Mucosa of rectum (tissue), 2 donors: Measurements from ENCODE around the gene ANKRD29.

Source experiments
- H3K27ac ChIP-seq, 2 donors: one replicate each; pipeline ENCODE4 v1.7.0; 2013; ENCODE audit warnings: inconsistent platforms in 2 of 2, low read depth in 2 of 2, low read length in 2 of 2
- H3K27me3 ChIP-seq, 2 donors: one replicate each; pipeline ENCODE4 v1.7.0; 2013; ENCODE audit warnings: low read length in 2 of 2; ENCODE audit not compliant: control insufficient read depth in 2 of 2, insufficient read depth in 2 of 2
- H3K36me3 ChIP-seq, 2 donors: one replicate each; pipeline ENCODE4 v1.7.0; 2013; ENCODE audit warnings: low read length in 2 of 2; ENCODE audit not compliant: control insufficient read depth in 2 of 2, insufficient read depth in 2 of 2
- H3K4me1 ChIP-seq, 2 donors: one replicate each; pipeline ENCODE4 v1.7.0; 2013; ENCODE audit warnings: low read length in 2 of 2, mild to moderate bottlenecking in 1 of 2; ENCODE audit not compliant: control insufficient read depth in 2 of 2, insufficient read depth in 2 of 2
- H3K4me3 ChIP-seq, 2 donors: one replicate each; pipeline ENCODE4 v1.7.0; 2013; ENCODE audit warnings: low read length in 2 of 2
- H3K9ac ChIP-seq, 2 donors: one replicate each; pipeline ENCODE4 v1.7.0; 2013; ENCODE audit warnings: low read length in 2 of 2, low read depth in 1 of 2, mild to moderate bottlenecking in 1 of 2
- H3K9me3 ChIP-seq, 2 donors: one replicate each; pipeline ENCODE4 v1.7.0; 2013; ENCODE audit warnings: low read length in 2 of 2; ENCODE audit not compliant: control insufficient read depth in 2 of 2
- donor health status: healthy.
- donor health status: Normal muscosa, but diverticular disease.

ANKRD29 gene

GRCh38 chr18:23702606-23703005, 39.9 kb upstream of the ANKRD29 start:
- Histone ChIP-seq H3K9me3 (no peaks in the 10 kb centered on the region), H3K27me3 (peaks cover 0 to 2% of the 10 kb centered on the region in 2 donors), H3K9ac (no peak overlapping the region), H3K36me3 (no peaks in the 10 kb centered on the region), H3K4me1 (peaks cover 0 to 2% of the 10 kb centered on the region in 2 donors), H3K27ac (no peak overlapping the region), H3K4me3 (no peak overlapping the region)

GRCh38 chr18:23701544-23702064, 38.9 kb upstream of the ANKRD29 start:
- Histone ChIP-seq H3K9ac (no peak overlapping the region), H3K9me3 (no peaks in the 10 kb centered on the region), H3K27me3 (peaks cover 0 to 2% of the 10 kb centered on the region in 2 donors), H3K27ac (no peak overlapping the region), H3K36me3 (no peaks in the 10 kb centered on the region), H3K4me1 (peaks cover 0 to 2% of the 10 kb centered on the region in 2 donors), H3K4me3 (no peak overlapping the region)

- H3K9ac ChIP-seq: no peak overlapping the region
- H3K4me1 ChIP-seq: peaks cover 0 to 2% of the 10 kb centered on the region in 2 donors
- H3K9me3 ChIP-seq: no peaks in the 10 kb centered on the region
- H3K27ac ChIP-seq: no peak overlapping the region
- no peak overlapping the region for H3K4me3 ChIP-seq
- peaks cover 0 to 2% of the 10 kb centered on the region in 2 donors for H3K27me3 ChIP-seq
- no peaks in the 10 kb centered on the region for H3K36me3 ChIP-seq
Observed at GRCh38 chr18:23701017-23701416, 38.3 kb upstream of the ANKRD29 start.

GRCh38 chr18:23694637-23695430, 32.1 kb upstream of the ANKRD29 start:
- H3K9ac ChIP-seq: no peak overlapping the region
- H3K4me3 ChIP-seq: no peak overlapping the region
- peaks cover 8% of the 10 kb centered on the region in 2 donors for H3K27me3 ChIP-seq
- no peaks in the 10 kb centered on the region for H3K9me3 ChIP-seq
- peaks cover 0 to 2% of the 10 kb centered on the region in 2 donors for H3K4me1 ChIP-seq
- H3K27ac ChIP-seq: peak overlapping the region in 1 of 2 donors; percentile 4
- no peaks in the 10 kb centered on the region for H3K36me3 ChIP-seq

DNA sequence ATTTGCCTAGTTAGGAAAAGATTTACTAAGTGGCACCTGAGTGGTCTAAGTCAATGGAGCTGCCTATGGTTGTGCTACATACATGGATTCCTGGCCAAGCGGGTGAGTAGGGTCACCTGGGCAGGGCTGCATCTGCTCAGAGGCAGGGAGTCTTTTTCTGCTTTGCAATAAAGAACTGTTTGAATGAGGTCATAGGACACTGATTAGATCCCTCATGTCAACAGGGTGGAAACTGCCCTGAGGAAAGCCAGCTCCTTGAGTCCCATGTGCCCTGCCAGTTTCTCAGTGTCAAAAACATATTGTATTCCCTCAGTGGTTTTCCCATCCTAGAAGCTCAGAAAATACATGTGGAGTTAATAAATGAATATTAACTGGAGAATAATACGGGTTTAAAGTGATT, 31.1 kb upstream of the ANKRD29 start:
- no peaks in the 10 kb centered on the region for H3K36me3 ChIP-seq
- H3K9me3 ChIP-seq: no peaks in the 10 kb centered on the region
- peaks cover 1 to 7% of the 10 kb centered on the region in 2 donors for H3K4me1 ChIP-seq
- no peak overlapping the region for H3K27ac ChIP-seq
- no peak overlapping the region for H3K9ac ChIP-seq
- H3K4me3 ChIP-seq: no peak overlapping the region
- peaks cover 8 to 9% of the 10 kb centered on the region in 2 donors for H3K27me3 ChIP-seq

DNA sequence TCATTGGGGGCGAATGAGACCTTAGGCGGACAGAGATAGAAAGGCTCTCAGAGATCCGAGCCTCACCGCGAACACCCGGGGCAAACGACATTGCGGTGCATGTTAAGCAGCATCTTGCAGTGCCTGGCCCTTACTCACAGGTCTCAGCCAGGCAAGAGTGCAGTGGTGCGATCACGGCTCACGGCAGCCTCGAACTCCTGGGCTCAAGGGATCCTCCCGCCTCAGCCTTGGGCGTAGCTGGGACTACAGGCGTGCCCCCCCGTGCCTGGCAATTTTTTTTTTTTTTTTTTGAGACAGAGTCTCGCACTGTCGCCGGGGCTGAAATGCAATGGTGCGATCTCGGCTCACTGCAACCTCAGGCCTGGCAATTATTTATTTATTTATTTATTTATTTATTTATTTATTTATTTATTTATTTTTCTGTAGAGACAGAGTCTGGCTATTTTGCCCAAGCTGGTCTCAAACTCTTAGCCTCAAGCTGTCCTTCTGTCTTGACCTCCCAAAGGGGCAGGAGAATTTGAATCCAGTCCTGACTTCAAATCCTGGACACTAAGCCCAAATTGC, 27.9 kb upstream of the ANKRD29 start:
- Histone ChIP-seq H3K9me3 (no peaks in the 10 kb centered on the region), H3K4me1 (peaks cover 3 to 13% of the 10 kb centered on the region in 2 donors), H3K36me3 (no peaks in the 10 kb centered on the region), H3K4me3 (peak overlapping the region; percentile 62 to 70), H3K27me3 (peaks cover 12 to 14% of the 10 kb centered on the region in 2 donors), H3K27ac (no peak overlapping the region), H3K9ac (peak overlapping the region in 1 of 2 donors; percentile 61)

DNA sequence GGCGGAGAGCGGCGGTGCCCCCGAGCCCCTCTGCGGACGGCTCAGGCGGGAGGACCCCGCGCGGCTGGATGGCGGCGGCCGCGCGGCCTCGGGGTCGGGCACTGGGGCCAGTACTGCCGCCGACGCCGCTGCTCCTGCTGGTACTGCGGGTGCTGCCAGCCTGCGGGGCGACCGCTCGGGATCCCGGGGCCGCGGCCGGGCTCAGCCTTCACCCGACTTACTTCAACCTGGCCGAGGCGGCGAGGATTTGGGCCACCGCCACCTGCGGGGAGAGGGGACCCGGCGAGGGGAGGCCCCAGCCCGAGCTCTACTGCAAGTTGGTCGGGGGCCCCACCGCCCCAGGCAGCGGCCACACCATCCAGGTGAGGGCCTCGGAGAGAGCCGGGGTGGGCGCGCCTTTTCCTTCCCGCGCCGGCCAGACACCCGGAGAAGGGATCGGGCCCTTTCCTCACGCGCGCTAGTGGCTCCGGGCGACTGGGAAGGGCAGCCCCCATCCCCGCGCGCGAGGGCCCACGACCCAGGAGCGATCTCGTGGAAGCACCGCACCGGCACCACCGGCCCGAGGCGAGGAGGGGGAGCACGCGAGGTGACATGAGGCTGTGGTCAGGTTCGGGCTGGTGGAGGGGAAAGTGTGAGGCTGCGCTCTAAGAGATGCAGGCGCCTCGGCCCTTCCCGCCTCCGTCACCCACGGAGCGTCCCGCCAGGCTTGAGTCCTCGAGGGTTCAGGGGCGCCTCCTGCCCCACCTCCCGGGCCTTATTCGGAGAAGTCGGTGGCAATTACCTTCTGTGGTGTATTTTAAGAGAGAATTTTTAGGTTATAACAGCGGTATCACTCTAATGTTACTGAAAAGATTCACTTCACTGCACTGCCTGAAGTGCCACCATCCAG, 27.1 kb upstream of the ANKRD29 start:
- H3K4me1 ChIP-seq: peaks cover 3 to 13% of the 10 kb centered on the region in 2 donors
- peak overlapping the region; percentile 62 to 70 for H3K4me3 ChIP-seq
- H3K36me3 ChIP-seq: no peaks in the 10 kb centered on the region
- no peak overlapping the region for H3K27ac ChIP-seq
- H3K27me3 ChIP-seq: peaks cover 12 to 14% of the 10 kb centered on the region in 2 donors
- H3K9me3 ChIP-seq: no peaks in the 10 kb centered on the region
- peak overlapping the region in 1 of 2 donors; percentile 61 for H3K9ac ChIP-seq

GRCh38 chr18:23689031-23689615, 26.4 kb upstream of the ANKRD29 start, which contains the start of gene LAMA3:
Gene LAMA3, plus strand, starts transcription at chr18:23689453. Its CDS starts 231 bp downstream, at chr18:23689684.
- no peaks in the 10 kb centered on the region for H3K36me3 ChIP-seq
- no peaks in the 10 kb centered on the region for H3K9me3 ChIP-seq
- peaks cover 12 to 14% of the 10 kb centered on the region in 2 donors for H3K27me3 ChIP-seq
- no peak within 1 kb of the TSS for H3K27ac ChIP-seq
- H3K4me1 ChIP-seq: peaks cover 3 to 16% of the 10 kb centered on the region in 2 donors
- peak within 1 kb of the TSS in 1 of 2 donors; percentile 61 for H3K9ac ChIP-seq
- H3K4me3 ChIP-seq: peak within 1 kb of the TSS; percentile 62 to 70

DNA sequence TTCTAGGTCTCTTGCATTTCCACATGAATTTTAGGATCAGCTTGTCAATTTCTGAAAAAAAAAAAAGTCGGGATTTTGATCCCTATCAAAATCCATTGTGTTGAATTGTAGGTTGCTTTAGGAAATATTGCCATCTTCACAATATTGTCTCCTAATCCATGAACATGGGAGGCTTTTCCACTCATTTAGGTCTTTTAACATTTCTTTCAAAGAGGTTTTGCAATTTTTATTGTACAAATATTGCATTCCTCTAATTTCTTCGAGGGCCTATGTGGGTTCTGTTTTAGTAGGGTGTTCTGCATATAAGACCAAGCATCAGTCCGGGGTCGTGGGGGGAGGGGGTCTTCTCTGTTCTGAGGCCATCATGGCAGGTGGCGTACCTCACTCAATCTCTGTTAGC, 25.8 kb upstream of the ANKRD29 start:
- Histone ChIP-seq H3K4me3 (peak overlapping the region; percentile 62 to 70), H3K27ac (no peak overlapping the region), H3K9me3 (no peaks in the 10 kb centered on the region), H3K9ac (no peak overlapping the region), H3K27me3 (peaks cover 12 to 14% of the 10 kb centered on the region in 2 donors), H3K36me3 (no peaks in the 10 kb centered on the region), H3K4me1 (peaks cover 3 to 14% of the 10 kb centered on the region in 2 donors)
